DMS53 treated with DMSO at 0.1 percent for 48 hours (cell line): ENCODE data around the gene FAIM2.

Experiments
- DNase-seq: peaks from one replicate; lab custom pipeline; 2025; ENCODE audit not compliant: unreplicated experiment; lab: John Stamatoyannopoulos, UW

The FAIM2 gene

DNA sequence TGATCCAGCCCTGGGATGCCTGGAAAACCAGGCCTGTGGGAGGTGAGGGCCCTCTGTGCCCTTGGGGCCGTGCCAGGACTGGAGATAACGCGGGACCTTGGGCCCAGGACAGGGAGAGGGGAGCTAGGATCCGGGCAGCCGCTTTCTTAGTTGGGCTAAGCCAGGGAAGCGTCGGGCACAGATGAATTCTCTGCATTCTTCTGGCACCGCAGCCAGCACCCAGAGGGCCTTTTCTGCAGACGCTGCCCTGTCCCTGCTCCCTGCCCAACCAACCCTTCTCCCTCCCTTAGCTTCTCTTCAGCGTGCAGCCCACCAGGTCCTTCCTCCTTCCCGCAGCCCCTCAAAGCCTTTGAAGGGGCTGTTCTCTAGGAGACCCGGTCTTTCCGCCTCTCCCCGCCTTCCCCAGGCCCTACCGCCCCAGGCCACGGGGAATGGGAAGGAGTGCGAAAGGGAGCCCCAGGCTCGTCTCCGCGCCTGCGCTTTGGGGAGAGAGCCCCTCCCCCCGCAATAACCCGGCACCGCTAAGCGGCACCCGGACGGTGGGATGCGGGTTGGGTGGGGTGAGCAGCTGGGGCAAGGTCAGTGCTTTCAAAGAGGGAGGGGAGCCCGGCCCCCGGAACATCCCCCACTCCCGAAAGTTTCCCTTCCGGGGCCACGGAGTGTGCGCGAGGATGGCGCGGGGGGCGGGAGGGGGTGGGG is 76.2 kb downstream of the FAIM2 start:
- DNase-seq: no peak

DNA sequence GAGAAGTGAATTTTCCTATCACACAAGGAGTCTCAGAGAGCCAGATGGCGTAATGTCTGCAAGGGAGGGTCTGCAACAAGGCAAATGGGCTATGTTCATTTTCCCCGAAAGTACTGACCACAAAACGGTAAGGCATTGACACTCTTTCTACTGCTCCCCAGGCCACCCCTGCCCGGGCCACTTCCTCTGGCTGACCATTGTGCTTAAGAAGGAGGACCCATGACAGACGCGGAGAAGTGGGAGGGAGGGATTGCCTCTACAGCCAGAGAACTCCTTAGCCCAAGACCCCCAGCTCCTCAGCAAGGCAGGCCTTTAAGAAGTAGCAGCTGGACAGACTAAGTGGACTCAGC is 76.7 kb downstream of the FAIM2 start:
- no peak for DNase-seq

DNA sequence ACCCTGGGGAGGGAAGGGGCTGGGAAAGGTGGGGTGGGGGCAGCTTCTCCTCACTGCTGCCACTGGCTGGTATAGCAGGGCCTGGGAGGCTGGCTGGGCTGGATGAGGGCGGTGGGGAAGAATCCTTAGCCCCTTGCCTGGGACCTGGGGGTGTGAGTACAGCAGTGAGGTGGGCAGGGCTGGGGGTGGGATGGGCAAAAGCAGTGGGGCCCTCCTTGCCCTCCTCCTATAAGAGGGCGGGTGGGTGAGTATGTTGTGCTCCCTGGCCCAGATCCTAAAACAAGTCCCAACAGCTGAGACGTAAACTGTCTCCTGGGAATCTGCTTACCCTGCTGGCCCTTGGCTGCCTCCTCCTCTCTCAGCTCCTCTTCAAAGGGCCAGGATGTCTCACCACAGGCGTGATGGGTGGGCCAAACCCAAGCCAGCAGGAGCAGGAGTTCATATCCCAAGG is 77.7 kb downstream of the FAIM2 start:
- DNase-seq: no peak

DNA sequence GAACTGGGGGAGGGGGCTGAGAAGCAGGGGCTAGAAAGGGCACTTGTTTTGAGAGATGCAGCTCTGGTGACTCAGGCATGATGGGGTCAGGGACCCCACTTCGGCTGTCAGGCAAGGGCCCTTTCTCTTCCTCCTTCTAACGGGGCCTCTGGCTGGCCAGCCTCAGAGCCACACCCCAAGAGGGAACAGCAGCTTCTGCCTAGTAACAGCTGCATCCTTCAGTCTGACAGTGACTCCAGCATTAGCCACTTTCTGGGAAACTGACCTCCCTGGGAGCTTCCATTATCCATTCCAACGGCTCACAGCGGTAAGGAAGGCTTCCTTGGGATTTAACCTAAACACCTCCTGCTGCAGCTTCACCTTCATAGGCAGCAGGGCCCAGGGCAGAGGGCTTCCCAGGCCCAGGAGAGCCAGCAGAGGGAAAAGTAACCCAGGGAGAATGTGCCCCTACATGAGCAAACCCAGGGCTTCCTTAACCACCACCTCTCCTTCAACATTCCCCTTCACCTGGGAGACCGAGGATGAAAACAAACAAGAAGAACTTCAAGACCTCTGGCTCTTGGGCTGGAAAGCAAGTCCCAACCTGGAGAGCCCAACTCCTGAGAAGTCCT is 78.2 kb downstream of the FAIM2 start:
- DNase-seq: no peak

DNA sequence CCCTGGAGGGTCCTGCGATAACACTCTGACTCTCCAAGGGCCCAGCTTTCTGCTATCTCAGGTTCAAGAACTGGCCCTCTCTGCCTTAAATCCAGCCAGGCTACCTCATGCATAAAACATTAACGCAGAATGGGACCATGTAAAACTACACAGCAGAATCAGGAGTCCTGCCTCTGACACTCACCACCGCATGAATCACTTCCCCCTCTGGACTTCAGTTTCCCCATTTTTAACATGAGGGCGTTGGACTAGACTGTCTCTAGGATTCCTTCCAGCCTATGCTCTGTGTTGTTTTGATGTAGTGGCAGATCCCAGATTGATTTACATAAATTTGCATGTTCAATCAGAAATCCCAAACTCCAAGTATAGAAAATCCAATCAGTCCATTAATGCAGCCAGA is 78.8 kb downstream of the FAIM2 start:
- DNase-seq: no peak

DNA sequence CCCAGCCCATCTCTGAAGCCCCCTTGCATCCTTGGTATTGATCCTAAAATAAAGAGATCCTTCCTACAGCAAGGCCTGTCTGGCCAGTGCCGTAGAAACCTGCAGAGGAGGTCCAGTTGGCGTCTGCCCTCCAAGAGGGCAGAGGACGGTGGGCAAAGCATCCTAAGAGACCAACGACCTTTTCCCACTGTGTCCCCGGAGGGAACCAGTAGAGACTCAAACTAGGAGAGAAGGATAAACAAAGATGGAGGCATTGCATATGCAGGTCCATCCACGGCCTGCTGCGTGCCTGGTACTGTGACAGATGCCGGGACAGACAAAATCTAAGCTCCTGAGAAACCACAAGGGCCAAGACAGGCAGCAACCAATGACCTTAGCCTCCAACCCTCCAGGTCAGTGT is 79.3 kb downstream of the FAIM2 start:
- no peak for DNase-seq

DNA sequence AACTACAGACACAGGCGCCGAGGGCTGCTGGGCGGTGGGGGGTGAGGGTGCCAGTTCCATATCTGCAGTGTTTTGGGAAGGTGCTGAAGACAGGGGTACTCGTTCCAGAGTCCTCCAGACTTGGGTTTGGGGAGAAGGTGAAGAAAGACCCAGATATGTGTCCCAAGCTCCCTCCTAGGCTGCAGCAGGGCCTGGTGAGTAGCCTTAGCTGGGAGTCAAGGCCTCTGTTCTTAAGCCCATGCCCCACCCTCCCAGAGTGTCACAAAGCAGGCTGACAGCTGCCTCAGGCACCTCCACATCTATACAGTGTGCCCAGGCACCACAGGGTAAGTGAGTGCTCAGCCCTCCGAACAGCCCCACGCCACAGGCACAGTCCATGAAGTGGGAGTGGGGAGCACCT is 79.7 kb downstream of the FAIM2 start:
- DNase-seq: no peak

DNA sequence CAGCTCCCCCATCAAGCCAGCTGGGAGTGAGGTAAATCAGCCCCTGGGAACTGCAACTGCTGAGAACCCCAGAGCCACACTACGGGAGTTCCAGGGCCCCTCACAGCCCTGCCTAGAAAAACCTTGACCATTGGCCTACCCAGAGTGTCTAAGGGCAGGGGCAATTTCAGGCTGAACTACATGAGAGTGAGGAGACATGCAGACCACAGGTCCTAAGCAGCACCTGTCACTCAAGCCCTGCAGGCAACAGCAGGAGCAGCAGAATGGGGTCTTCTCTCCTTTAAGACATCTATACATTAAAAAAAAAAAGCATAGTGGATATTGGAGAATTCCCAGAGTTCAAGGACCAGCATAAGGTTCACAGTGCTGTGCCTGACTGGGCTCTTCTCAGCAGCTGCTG is 80.3 kb downstream of the FAIM2 start:
- no peak for DNase-seq

DNA sequence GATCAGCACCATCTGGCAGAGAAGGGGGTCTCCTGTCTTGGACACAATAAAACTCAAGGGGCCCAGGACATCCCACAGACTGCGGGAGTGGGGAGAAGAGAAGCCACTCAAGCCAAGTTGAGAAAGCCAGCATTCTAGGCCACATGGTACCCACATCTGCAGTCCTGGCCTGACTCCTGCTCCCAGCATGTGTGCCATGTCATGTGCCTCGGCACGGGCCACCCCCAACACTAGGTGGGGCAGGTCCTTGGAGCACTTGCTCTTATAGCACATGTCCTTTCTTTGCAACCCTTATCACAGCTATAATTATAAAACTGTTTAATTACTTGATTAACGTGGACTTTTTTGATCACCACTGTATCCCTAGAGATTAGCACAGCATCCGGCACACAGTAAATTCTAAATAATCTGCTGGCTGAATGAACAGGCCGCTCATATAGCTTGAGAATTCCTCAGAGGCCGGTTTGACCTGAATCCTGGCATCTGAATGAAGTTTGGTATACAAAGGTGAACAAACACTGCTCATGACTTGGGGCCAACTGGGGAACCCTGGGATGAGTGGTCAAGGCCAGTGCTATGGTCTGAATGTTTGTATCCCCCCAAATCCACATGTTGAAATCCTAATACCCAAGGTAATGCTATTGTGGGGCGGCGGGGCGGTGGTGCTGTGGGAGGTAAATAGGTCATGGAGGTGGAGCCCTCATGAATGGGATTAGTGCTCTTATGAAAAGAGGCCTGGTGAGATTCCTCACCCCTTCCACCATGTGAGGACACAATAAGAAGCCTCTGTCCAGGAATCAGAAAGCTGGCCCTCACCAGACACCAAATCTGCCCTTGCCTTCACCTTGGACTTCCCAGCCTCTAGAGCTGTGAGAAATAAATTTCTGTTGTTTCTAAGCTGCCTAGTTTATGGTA is 82.1 kb downstream of the FAIM2 start:
- DNase-seq: no peak

DNA sequence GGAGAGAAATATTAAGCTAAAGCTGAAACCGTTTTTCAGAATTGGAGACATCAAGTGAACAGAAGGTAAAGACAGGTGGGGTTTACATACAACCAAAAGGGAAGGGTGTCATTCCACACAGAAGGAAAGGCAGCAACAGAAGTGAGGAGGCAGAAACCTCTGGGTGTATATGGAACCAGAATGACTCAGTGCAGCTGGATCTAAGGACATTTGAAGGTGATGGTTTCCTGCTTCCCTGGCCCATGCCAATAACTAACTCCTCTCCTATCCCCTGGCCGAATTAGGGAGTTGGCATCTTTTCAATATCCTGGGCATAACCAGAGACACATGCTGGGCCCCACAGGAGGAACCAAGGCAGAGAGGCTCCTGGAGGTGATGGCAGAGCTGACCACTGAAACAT is 83.9 kb downstream of the FAIM2 start:
- no peak for DNase-seq

DNA sequence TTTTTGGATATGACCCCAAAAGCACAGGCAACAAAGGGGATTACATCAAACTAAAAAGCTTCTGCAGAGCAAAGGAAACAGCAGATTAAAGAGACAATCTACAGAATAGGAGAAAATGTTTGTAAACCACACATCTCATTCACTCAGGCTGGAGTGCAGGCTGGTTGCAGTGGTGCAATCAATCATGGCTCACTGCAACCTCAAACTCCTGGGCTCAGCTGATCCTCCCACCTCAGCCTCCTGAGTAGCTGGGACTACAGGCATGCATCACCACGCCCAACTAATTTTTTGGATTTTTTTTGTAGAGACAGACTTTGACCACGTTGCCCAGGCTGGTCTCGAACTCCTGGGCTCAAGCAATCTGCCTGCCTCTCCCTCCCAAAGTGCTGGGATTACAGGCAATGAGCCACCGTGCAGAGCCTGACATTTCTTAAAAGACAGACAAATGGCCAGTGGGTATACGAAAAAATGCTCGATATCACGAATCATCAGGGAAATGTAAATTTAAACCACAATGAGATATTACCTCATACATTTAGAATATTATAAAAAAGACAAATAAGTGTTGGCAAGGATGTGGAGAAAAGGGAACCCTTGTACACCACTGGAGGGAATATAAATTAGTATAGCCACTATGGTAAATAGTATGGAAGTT is 85.3 kb downstream of the FAIM2 start:
- no peak for DNase-seq
